GM10847 (cell line): Measurements from ENCODE around the gene PRSS8.

Experiments
- POLR2A ChIP-seq: IDR thresholded peaks from 2 replicates; pipeline ENCODE4 v1.6.1; 2011; ENCODE audit not compliant: insufficient read length; ENCODE audit errors: extremely low read depth

The PRSS8 gene

GRCh38 chr16:31148896-31149295, 13.4 kb upstream of the PRSS8 start:
- TF ChIP-seq POLR2A, result no peak

GRCh38 chr16:31148281-31148728, 12.8 kb upstream of the PRSS8 start:
- TF ChIP-seq POLR2A, result no peak

GRCh38 chr16:31147574-31147973, 12.0 kb upstream of the PRSS8 start:
- TF ChIP-seq POLR2A, result no peak

- TF ChIP-seq POLR2A, result no peak
Observed at GRCh38 chr16:31145398-31145990, 10.0 kb upstream of the PRSS8 start.

- no peak for TF ChIP-seq POLR2A
Observed at GRCh38 chr16:31143694-31144148, 8.2 kb upstream of the PRSS8 start.

GRCh38 chr16:31143011-31143693, 7.6 kb upstream of the PRSS8 start:
- no peak for TF ChIP-seq POLR2A

GRCh38 chr16:31142109-31143010, 6.8 kb upstream of the PRSS8 start:
- TF ChIP-seq POLR2A, result no peak

- TF ChIP-seq POLR2A, result no peak
Observed at GRCh38 chr16:31141489-31142108, 6.1 kb upstream of the PRSS8 start.

- no peak for TF ChIP-seq POLR2A
Observed at GRCh38 chr16:31138621-31139578, 3.4 kb upstream of the PRSS8 start.

- no peak for TF ChIP-seq POLR2A
Observed at GRCh38 chr16:31136287-31136662, 748 bp upstream of the PRSS8 start.

GRCh38 chr16:31134625-31135534, 647 bp downstream of the PRSS8 start:
- no peak for TF ChIP-seq POLR2A

GRCh38 chr16:31134091-31134571, 1.4 kb downstream of the PRSS8 start:
- TF ChIP-seq POLR2A, result no peak

GRCh38 chr16:31133046-31133501, 2.5 kb downstream of the PRSS8 start:
- no peak for TF ChIP-seq POLR2A
